HG02938 (cell line): ENCODE results near the gene LFNG.

ENCODE experiments used
- ATAC-seq: cut with Tn5 transposase; IDR thresholded peaks from one replicate; pipeline ENCODE4 v1.9.1; 2021; ENCODE audit warnings: mild to moderate bottlenecking, moderate library complexity; ENCODE audit not compliant: unreplicated experiment

The LFNG gene

GRCh38 chr7:2483494-2483893 is 36.1 kb upstream of the LFNG start:
- no peak for ATAC-seq

- ATAC-seq: no peak
Observed at GRCh38 chr7:2484868-2485267, 34.7 kb upstream of the LFNG start.

GRCh38 chr7:2487586-2488271 is 31.8 kb upstream of the LFNG start:
- ATAC-seq: no peak

- no peak for ATAC-seq
Observed at GRCh38 chr7:2488272-2488645, 31.3 kb upstream of the LFNG start.

- ATAC-seq: no peak
Observed at GRCh38 chr7:2488681-2489080, 30.9 kb upstream of the LFNG start.

GRCh38 chr7:2490181-2490651 is 29.4 kb upstream of the LFNG start:
- no peak for ATAC-seq

GRCh38 chr7:2492038-2492437 is 27.5 kb upstream of the LFNG start:
- ATAC-seq: no peak

- ATAC-seq: no peak
Observed at GRCh38 chr7:2493205-2494164, 26.1 kb upstream of the LFNG start.

- no peak for ATAC-seq
Observed at GRCh38 chr7:2494191-2495130, 25.1 kb upstream of the LFNG start.

GRCh38 chr7:2495418-2496299 is 23.9 kb upstream of the LFNG start:
- ATAC-seq: no peak

GRCh38 chr7:2496375-2496774 is 23.2 kb upstream of the LFNG start:
- no peak for ATAC-seq

GRCh38 chr7:2497065-2497464 is 22.5 kb upstream of the LFNG start:
- no peak for ATAC-seq

- ATAC-seq: no peak
Observed at GRCh38 chr7:2497500-2498336, 21.9 kb upstream of the LFNG start.

- no peak for ATAC-seq
Observed at GRCh38 chr7:2498708-2499107, 20.9 kb upstream of the LFNG start.

GRCh38 chr7:2499181-2499580 is 20.4 kb upstream of the LFNG start:
- ATAC-seq: no peak

GRCh38 chr7:2499719-2500430 is 19.7 kb upstream of the LFNG start:
- no peak for ATAC-seq

- no peak for ATAC-seq
Observed at GRCh38 chr7:2500701-2501100, 18.9 kb upstream of the LFNG start.

GRCh38 chr7:2501947-2502646 is 17.5 kb upstream of the LFNG start:
- no peak for ATAC-seq
